Smooth muscle cell (in vitro differentiated cells): ENCODE measurements around the gene GPA33. TPM values are rescaled to one million over a fixed set of nuclear protein-coding genes. Genes with fewer than 3 reads are reported as not detected.

ENCODE experiments used
- DNase-seq: peaks from one replicate; lab custom pipeline; 2025; ENCODE audit not compliant: unreplicated experiment; lab: John Stamatoyannopoulos, UW
- H2AFZ ChIP-seq: fragments of 200-600 bp; sonication (generic); 2 replicates; pipeline ENCODE4 v1.6.0; 2016; ENCODE audit warnings: antibody characterized with exemption, low read depth, mild to moderate bottlenecking
- H3F3A ChIP-seq: fragments of 200-600 bp; sonication (generic); 2 replicates; pipeline ENCODE4 v1.6.0; 2017; ENCODE audit warnings: antibody characterized with exemption, low read depth
- H3K27ac ChIP-seq: fragments of 200-600 bp; sonication (generic); 2 replicates; pipeline ENCODE4 v1.5.1; 2016; ENCODE audit warnings: low read depth, mild to moderate bottlenecking
- H3K27me3 ChIP-seq: fragments of 200-600 bp; sonication (generic); 2 replicates; pipeline ENCODE4 v1.6.1; 2016; ENCODE audit warnings: low read depth, mild to moderate bottlenecking
- H3K36me3 ChIP-seq: fragments of 200-600 bp; sonication (generic); 2 replicates; pipeline ENCODE4 v1.5.1; 2016; ENCODE audit warnings: low read depth
- H3K4me1 ChIP-seq: fragments of 200-600 bp; sonication (generic); 2 replicates; pipeline ENCODE4 v1.5.1; 2016; ENCODE audit warnings: low read depth
- H3K4me2 ChIP-seq: fragments of 200-600 bp; sonication (generic); 2 replicates; pipeline ENCODE4 v1.6.0; 2016; ENCODE audit warnings: mild to moderate bottlenecking
- H3K4me3 ChIP-seq: fragments of 200-600 bp; sonication (generic); 2 replicates; pipeline ENCODE4 v1.5.1; 2016; ENCODE audit warnings: mild to moderate bottlenecking
- H3K79me2 ChIP-seq: fragments of 200-600 bp; sonication (generic); 2 replicates; pipeline ENCODE4 v1.6.0; 2016; ENCODE audit warnings: low read depth, mild to moderate bottlenecking
- H3K9ac ChIP-seq: fragments of 200-600 bp; sonication (generic); 2 replicates; pipeline ENCODE4 v1.6.0; 2016; ENCODE audit warnings: low read depth
- H3K9me3 ChIP-seq: fragments of 200-600 bp; sonication (generic); replicated peaks from 2 replicates; pipeline ENCODE4 v1.5.1; 2016; ENCODE audit warnings: low read depth
- H4K20me1 ChIP-seq: fragments of 200-600 bp; sonication (generic); 2 replicates; pipeline ENCODE4 v1.6.0; 2016; ENCODE audit warnings: low read depth
- CTCF ChIP-seq: fragments of 200-600 bp; sonication (generic); IDR thresholded peaks from 2 replicates; pipeline ENCODE4 v1.5.1; 2017; ENCODE audit warnings: borderline replicate concordance, mild to moderate bottlenecking, antibody characterized with exemption; ENCODE audit not compliant: insufficient read depth, poor library complexity, severe bottlenecking
- WGBS: methylation state at CpG from one replicate; pipeline ENCODE4 v1.1.7; 2016; ENCODE audit warnings: low lambda C conversion rate; 5-methylcytosine and 5-hydroxymethylcytosine counted together
- polyA plus RNA-seq: library from polyadenylated mRNA; unstranded; fragments of >200 nt; fragmentation: Nextera tagmentation; extraction: Ambion mirVana; gene quantifications from 2 replicates; pipeline ENCODE4 v1.2.1, GENCODE V29; 2016
- total RNA-seq: library from RNA; depleted of rRNA; stranded (reverse); fragments of >200 nt; gene quantifications from 2 replicates; pipeline ENCODE4 v1.2.3, GENCODE V29; 2014

Gene GPA33
- total and polyA plus RNA-seq, 2 experiments from 2014 or later, result not detected

- Histone ChIP-seq H4K20me1 (no peaks in the 10 kb centered on the region), H3K27me3 (no peaks in the 10 kb centered on the region), H3K9ac (no peak overlapping the region), H3K4me1 (no peaks in the 10 kb centered on the region), H3K79me2 (no peaks in the 10 kb centered on the region), H2AFZ (no peak overlapping the region), H3K27ac (no peak overlapping the region), H3K4me2 (no peak overlapping the region), H3K36me3 (no peaks in the 10 kb centered on the region), H3F3A (peaks cover 4% of the 10 kb centered on the region), H3K4me3 (no peak overlapping the region), H3K9me3 (no peaks in the 10 kb centered on the region)
- no peak for DNase-seq
- TF ChIP-seq CTCF, result no peak
- 72% methylated on average over 4 of the region's 4 CpGs for WGBS
These were observed 32.4 kb upstream of the GPA33 start for GRCh38 chr1:167122568-167122967.

- Histone ChIP-seq H3K27ac (no peak overlapping the region), H4K20me1 (no peaks in the 10 kb centered on the region), H3K36me3 (no peaks in the 10 kb centered on the region), H2AFZ (no peak overlapping the region), H3K4me3 (no peak overlapping the region), H3F3A (peaks cover 4% of the 10 kb centered on the region), H3K4me2 (no peak overlapping the region), H3K9ac (no peak overlapping the region), H3K79me2 (no peaks in the 10 kb centered on the region), H3K4me1 (no peaks in the 10 kb centered on the region), H3K9me3 (no peaks in the 10 kb centered on the region), H3K27me3 (no peaks in the 10 kb centered on the region)
- no peak for TF ChIP-seq CTCF
- 82% methylated on average over 5 of the region's 5 CpGs for WGBS
- no peak for DNase-seq
These were observed 31.9 kb upstream of the GPA33 start for GRCh38 chr1:167122121-167122480.

- Histone ChIP-seq H2AFZ (peak overlapping the region; percentile 93), H3K4me2 (peak overlapping the region; percentile 86), H3K4me3 (peak overlapping the region; percentile 48), H3K36me3 (no peaks in the 10 kb centered on the region), H3K27me3 (no peaks in the 10 kb centered on the region), H3K4me1 (no peaks in the 10 kb centered on the region), H3K9me3 (no peaks in the 10 kb centered on the region), H3K9ac (no peak overlapping the region), H3K27ac (no peak overlapping the region), H4K20me1 (no peaks in the 10 kb centered on the region), H3F3A (peaks cover 4% of the 10 kb centered on the region), H3K79me2 (no peaks in the 10 kb centered on the region)
- no peak for DNase-seq
- 16% methylated on average over 47 of the region's 47 CpGs for WGBS
- no peak for TF ChIP-seq CTCF
These were observed 31.4 kb upstream of the GPA33 start for GRCh38 chr1:167121375-167122120.

GRCh38 chr1:167120899-167121298, 30.7 kb upstream of the GPA33 start:
- no peak for TF ChIP-seq CTCF
- WGBS, result 75% methylated on average over 13 of the region's 13 CpGs
- Histone ChIP-seq H3K36me3 (no peaks in the 10 kb centered on the region), H3K9ac (no peak overlapping the region), H2AFZ (peak overlapping the region; percentile 93), H3K9me3 (no peaks in the 10 kb centered on the region), H3K4me1 (no peaks in the 10 kb centered on the region), H3K27me3 (no peaks in the 10 kb centered on the region), H4K20me1 (no peaks in the 10 kb centered on the region), H3K79me2 (no peaks in the 10 kb centered on the region), H3F3A (peaks cover 4% of the 10 kb centered on the region), H3K4me3 (peak overlapping the region; percentile 48), H3K4me2 (peak overlapping the region; percentile 86), H3K27ac (no peak overlapping the region)
- DNase-seq, result no peak
